ENCODE results near the gene OMG. TPM values are rescaled to one million over a fixed set of nuclear protein-coding genes. Genes with fewer than 3 reads are reported as not detected.

Gene OMG
- total RNA-seq, 1 donor: 0.63 TPM

DNA sequence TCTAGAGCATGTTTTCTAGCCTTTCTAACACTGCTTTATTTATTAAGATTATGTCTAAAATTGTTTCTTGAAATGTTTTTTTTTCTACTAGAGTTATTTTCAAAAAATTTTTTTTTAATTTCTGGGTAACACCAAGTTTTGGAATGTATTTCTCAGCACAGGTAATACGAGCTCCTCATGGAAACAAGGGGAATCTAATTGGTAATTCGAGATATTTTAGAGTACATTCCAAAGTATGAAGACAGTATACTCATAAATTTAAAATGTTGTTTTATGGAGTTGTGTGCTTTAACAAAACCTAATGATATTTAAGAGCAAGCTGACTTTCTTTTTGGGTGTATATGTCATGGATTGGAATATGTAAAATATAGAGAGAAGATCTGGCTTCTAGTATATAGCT, 42.4 kb downstream of the OMG start:
- TF ChIP-seq, protein P1, sequence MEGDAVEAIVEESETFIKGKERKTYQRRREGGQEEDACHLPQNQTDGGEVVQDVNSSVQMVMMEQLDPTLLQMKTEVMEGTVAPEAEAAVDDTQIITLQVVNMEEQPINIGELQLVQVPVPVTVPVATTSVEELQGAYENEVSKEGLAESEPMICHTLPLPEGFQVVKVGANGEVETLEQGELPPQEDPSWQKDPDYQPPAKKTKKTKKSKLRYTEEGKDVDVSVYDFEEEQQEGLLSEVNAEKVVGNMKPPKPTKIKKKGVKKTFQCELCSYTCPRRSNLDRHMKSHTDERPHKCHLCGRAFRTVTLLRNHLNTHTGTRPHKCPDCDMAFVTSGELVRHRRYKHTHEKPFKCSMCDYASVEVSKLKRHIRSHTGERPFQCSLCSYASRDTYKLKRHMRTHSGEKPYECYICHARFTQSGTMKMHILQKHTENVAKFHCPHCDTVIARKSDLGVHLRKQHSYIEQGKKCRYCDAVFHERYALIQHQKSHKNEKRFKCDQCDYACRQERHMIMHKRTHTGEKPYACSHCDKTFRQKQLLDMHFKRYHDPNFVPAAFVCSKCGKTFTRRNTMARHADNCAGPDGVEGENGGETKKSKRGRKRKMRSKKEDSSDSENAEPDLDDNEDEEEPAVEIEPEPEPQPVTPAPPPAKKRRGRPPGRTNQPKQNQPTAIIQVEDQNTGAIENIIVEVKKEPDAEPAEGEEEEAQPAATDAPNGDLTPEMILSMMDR (IDR thresholded peaks at IDR 0.05; ENCODE audit: insufficient read depth, low read length): no peak
- DNase-seq (ENCODE audit: low read depth): no peak
- no peak overlapping the region for H3K4me3 ChIP-seq (ENCODE audit: low read depth, low read length)

DNA sequence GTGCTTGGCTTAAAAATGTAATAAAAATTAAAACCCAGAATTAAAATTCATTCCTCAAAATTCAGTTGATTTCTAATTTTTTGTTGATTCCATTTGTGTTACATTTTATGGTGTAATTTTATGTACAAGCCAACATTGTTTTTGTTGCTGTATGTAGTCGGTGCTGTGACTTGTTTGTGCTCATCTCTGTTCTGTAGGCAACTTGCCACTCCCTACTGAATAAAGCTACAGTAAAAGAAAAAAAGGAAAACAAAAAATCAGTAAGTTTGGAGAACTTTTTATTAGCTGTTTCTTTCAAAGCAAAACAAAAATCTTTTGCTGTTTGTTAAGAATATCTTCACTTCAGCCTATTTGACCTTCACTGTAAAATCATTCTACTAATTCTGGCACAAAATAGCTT, 44.3 kb downstream of the OMG start:
- TF ChIP-seq, protein P1 (IDR thresholded peaks at IDR 0.05; ENCODE audit: insufficient read depth, low read length): no peak
- DNase-seq (ENCODE audit: low read depth): no peak
- no peak overlapping the region for H3K4me3 ChIP-seq (ENCODE audit: low read depth, low read length)

DNA sequence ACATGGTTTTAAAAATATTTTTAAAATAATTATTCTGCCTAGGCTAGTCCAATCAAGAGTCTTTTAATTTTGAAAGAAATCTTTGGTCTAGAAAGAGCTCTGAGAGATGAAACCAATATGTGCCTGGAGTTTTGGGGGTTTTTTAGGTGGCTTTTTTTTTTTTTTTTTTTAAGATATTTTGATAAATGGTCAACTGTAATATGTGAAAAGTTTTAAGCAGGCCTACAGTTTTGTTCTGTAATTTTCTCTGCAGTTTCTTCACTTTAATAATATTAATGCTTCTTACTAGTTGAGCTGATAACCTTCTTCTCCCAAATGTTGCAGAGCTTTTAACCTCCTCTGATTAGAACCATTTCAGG, 45.1 kb downstream of the OMG start:
- TF ChIP-seq, protein P1 (IDR thresholded peaks at IDR 0.05; ENCODE audit: insufficient read depth, low read length): no peak
- no peak for DNase-seq (ENCODE audit: low read depth)
- no peak overlapping the region for H3K4me3 ChIP-seq (ENCODE audit: low read depth, low read length)

DNA sequence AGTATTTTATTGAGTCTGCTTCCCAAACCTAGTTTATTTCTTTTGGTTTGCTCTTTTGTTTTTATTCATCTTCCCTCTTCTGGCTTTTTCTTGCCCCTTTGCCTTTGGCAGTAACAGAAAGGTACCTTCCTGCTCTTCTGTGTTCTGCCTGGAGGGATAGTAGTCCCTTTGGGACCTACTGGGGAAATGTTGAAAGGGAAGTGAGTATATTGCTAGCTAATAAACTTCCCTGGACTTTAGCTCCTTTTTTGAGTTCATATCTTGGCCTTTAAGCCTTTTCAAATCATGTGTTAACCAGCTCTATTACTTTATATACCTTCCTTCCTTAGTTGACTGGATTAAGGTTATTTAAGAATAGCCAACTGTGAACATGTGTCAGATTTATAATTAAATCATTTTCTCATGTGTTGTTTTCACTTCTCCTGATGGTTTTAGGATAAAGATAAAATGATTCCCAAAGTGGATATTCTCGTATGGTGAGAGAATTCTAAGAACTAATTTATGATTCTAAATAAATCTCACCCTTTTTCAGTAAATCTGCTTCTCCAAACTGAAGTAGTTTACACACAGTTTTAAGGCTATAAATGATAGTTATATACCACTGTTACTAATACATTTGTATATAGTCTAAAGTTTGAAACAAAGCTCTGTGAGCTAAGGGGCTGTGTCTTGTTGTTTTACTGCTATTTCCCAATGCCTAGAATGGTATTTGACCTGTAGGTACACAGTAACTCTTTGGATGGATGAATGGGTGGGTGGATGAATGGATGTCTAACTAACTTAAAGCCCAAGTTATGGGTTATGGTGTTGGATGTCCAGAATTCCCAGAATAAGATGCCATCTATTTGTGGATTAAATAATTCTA, 45.7 kb downstream of the OMG start:
- no peak overlapping the region for H3K4me3 ChIP-seq (ENCODE audit: low read depth, low read length)
- DNase-seq (ENCODE audit: low read depth): peak; percentile 34
- TF ChIP-seq, protein P1 (IDR thresholded peaks at IDR 0.05; ENCODE audit: insufficient read depth, low read length): no peak

DNA sequence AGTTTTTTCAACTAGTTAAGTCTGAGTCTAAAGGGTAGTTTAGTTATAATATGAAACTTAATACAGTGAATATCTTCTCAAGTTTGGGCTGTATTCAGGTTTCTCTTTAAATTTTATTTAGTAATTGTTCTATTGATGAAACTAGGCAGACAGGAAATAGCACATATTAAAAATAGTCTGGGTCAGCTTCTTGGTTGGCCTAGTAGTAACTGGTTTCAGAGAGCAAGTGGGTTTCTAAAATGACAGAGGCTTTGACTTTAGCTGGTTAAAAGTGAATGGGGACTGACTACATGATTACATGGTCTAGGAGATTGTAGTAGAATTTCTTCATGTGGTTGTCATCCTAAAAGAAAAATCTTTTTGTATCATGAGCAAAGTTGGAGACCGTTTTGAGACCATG, 46.8 kb downstream of the OMG start:
- TF ChIP-seq, protein P1 (IDR thresholded peaks at IDR 0.05; ENCODE audit: insufficient read depth, low read length): no peak
- no peak overlapping the region for H3K4me3 ChIP-seq (ENCODE audit: low read depth, low read length)
- DNase-seq (ENCODE audit: low read depth): no peak

DNA sequence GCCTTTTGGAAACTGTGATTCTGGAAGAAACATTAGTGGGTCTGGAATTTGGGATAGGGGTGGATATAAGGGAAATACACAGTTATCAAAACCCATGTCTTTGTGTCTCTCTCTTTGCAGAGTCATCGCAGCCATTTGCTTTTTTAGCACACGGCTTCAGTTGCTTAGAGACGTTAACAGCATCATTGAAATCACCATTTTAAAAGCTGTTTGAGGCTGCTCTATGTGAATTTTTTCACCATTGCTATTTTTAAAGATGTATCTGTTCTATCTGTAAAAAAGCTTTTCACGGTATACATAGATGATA, 47.3 kb downstream of the OMG start:
- DNase-seq (ENCODE audit: low read depth): no peak
- TF ChIP-seq, protein P1 (IDR thresholded peaks at IDR 0.05; ENCODE audit: insufficient read depth, low read length): no peak
- no peak overlapping the region for H3K4me3 ChIP-seq (ENCODE audit: low read depth, low read length)
